T-helper 17 cell (primary cell): ENCODE data around the gene TSPAN18. TPM values are rescaled to one million over a fixed set of nuclear protein-coding genes. Genes with fewer than 3 reads are reported as not detected.
A peak's percentile ranks its signal among the peaks of the same experiment; 100 is the strongest.

Source experiments
- ATAC-seq: fragments of 150-1000 bp; cut with Tn5 transposase; 2 replicates; pipeline ENCODE4 v1.10.0; 2021; ENCODE audit warnings: mild to moderate bottlenecking, moderate library complexity
- DNase-seq, 3 donors: peaks; one replicate each; pipeline versions ENCODE4 v3.0.0 to v3.0.0-alpha.2; 2020 to 2021
- H3K9me3 ChIP-seq: one replicate; pipeline ENCODE4 v1.7.0; 2013; ENCODE audit warnings: low read length, mild to moderate bottlenecking; ENCODE audit not compliant: control insufficient read depth, poor library complexity, severe bottlenecking
- H3K27ac Mint-ChIP-seq: one replicate; pipeline ENCODE4 v1.8.0; 2022; ENCODE audit warnings: mild to moderate bottlenecking, moderate library complexity, mixed read lengths
- H3K27me3 Mint-ChIP-seq: one replicate; pipeline ENCODE4 v1.8.0; 2022; ENCODE audit warnings: mixed read lengths
- H3K36me3 Mint-ChIP-seq: one replicate; pipeline ENCODE4 v1.8.0; 2022; ENCODE audit warnings: low read depth, mixed read lengths
- H3K4me1 Mint-ChIP-seq: one replicate; pipeline ENCODE4 v1.8.0; 2022; ENCODE audit warnings: mild to moderate bottlenecking, mixed read lengths
- H3K4me3 Mint-ChIP-seq: one replicate; pipeline ENCODE4 v1.8.0; 2022; ENCODE audit warnings: mild to moderate bottlenecking, moderate library complexity, mixed read lengths
- total RNA-seq, 4 donors: library from RNA in 2 of 4; stranded (reverse) in 2 of 4; gene quantifications; one replicate each; pipeline ENCODE4 v1.2.3 and lab custom pipeline; 2022 to 2026

TSPAN18 gene
- total RNA-seq, 2 donors from 2014 or later = 79.8 to 93.2 TPM

- no peak for DNase-seq
- Mint-ChIP-seq H3K4me3 (no peak overlapping the region), H3K4me1 (peaks cover 44% of the 10 kb centered on the region), H3K27me3 (no peaks in the 10 kb centered on the region), H3K27ac (no peak overlapping the region), H3K36me3 (peaks cover 11% of the 10 kb centered on the region)
- H3K9me3 ChIP-seq = no peaks in the 10 kb centered on the region
- ATAC-seq = no peak
Measured at GRCh38 chr11:44814881-44815592, 88.3 kb downstream of the TSPAN18 start.

- peaks cover 46% of the 10 kb centered on the region for H3K4me1 Mint-ChIP-seq
- H3K36me3 Mint-ChIP-seq = peaks cover 11% of the 10 kb centered on the region
- no peaks in the 10 kb centered on the region for H3K9me3 ChIP-seq
- no peaks in the 10 kb centered on the region for H3K27me3 Mint-ChIP-seq
- no peak for ATAC-seq
- no peak for DNase-seq
- no peak overlapping the region for H3K27ac Mint-ChIP-seq
- H3K4me3 Mint-ChIP-seq = no peak overlapping the region
Measured at GRCh38 chr11:44815917-44816456, 89.2 kb downstream of the TSPAN18 start.

GRCh38 chr11:44816761-44817160, 90.0 kb downstream of the TSPAN18 start:
- Mint-ChIP-seq H3K27ac (no peak overlapping the region), H3K4me1 (peaks cover 48% of the 10 kb centered on the region)

GRCh38 chr11:44817207-44817949, 90.6 kb downstream of the TSPAN18 start:
- Mint-ChIP-seq H3K4me3 (no peak overlapping the region), H3K27ac (no peak overlapping the region), H3K36me3 (peaks cover 11% of the 10 kb centered on the region), H3K4me1 (peaks cover 46% of the 10 kb centered on the region), H3K27me3 (no peaks in the 10 kb centered on the region)
- no peak for ATAC-seq
- H3K9me3 ChIP-seq = no peaks in the 10 kb centered on the region
- no peak for DNase-seq

More at GRCh38 chr11:44816761-44817160, 90.0 kb downstream of the TSPAN18 start:
- no peaks in the 10 kb centered on the region for H3K9me3 ChIP-seq
- DNase-seq (no peak), ATAC-seq (no peak)
- H3K4me3 Mint-ChIP-seq = no peak overlapping the region
- peaks cover 11% of the 10 kb centered on the region for H3K36me3 Mint-ChIP-seq
- no peaks in the 10 kb centered on the region for H3K27me3 Mint-ChIP-seq

- no peaks in the 10 kb centered on the region for H3K9me3 ChIP-seq
- H3K36me3 Mint-ChIP-seq = peaks cover 10% of the 10 kb centered on the region
- no peak for ATAC-seq
- no peak for DNase-seq
- H3K4me1 Mint-ChIP-seq = peaks cover 41% of the 10 kb centered on the region
- H3K27me3 Mint-ChIP-seq = no peaks in the 10 kb centered on the region
- no peak overlapping the region for H3K4me3 Mint-ChIP-seq
- H3K27ac Mint-ChIP-seq = no peak overlapping the region
Measured at GRCh38 chr11:44818110-44818509, 91.3 kb downstream of the TSPAN18 start.

- Mint-ChIP-seq H3K27me3 (no peaks in the 10 kb centered on the region), H3K4me3 (no peak overlapping the region), H3K36me3 (peaks cover 5% of the 10 kb centered on the region), H3K4me1 (peaks cover 39% of the 10 kb centered on the region), H3K27ac (no peak overlapping the region)
- no peak for ATAC-seq
- no peak for DNase-seq
- H3K9me3 ChIP-seq = no peaks in the 10 kb centered on the region
Measured at GRCh38 chr11:44819346-44819745, 92.6 kb downstream of the TSPAN18 start.

GRCh38 chr11:44822369-44822768, 95.6 kb downstream of the TSPAN18 start:
- no peak for DNase-seq
- ATAC-seq = no peak
- Mint-ChIP-seq H3K4me3 (no peak overlapping the region), H3K27me3 (no peaks in the 10 kb centered on the region), H3K27ac (no peak overlapping the region), H3K36me3 (peaks cover 5% of the 10 kb centered on the region), H3K4me1 (peaks cover 38% of the 10 kb centered on the region)
- no peaks in the 10 kb centered on the region for H3K9me3 ChIP-seq

- DNase-seq = no peak
- no peaks in the 10 kb centered on the region for H3K9me3 ChIP-seq
- peaks cover 42% of the 10 kb centered on the region for H3K4me1 Mint-ChIP-seq
- no peak overlapping the region for H3K4me3 Mint-ChIP-seq
- ATAC-seq = no peak
- H3K27me3 Mint-ChIP-seq = no peaks in the 10 kb centered on the region
- no peak overlapping the region for H3K27ac Mint-ChIP-seq
- peaks cover 5% of the 10 kb centered on the region for H3K36me3 Mint-ChIP-seq
Measured at GRCh38 chr11:44823006-44823405, 96.2 kb downstream of the TSPAN18 start.

GRCh38 chr11:44823868-44824267, 97.1 kb downstream of the TSPAN18 start:
- Mint-ChIP-seq H3K4me3 (no peak overlapping the region), H3K27ac (no peak overlapping the region), H3K36me3 (peaks cover 7% of the 10 kb centered on the region), H3K27me3 (no peaks in the 10 kb centered on the region), H3K4me1 (peaks cover 48% of the 10 kb centered on the region)
- DNase-seq = no peak
- no peak for ATAC-seq
- no peaks in the 10 kb centered on the region for H3K9me3 ChIP-seq

- H3K4me1 Mint-ChIP-seq = peaks cover 47% of the 10 kb centered on the region
- H3K36me3 Mint-ChIP-seq = peaks cover 6% of the 10 kb centered on the region
- no peak for DNase-seq
- no peak overlapping the region for H3K4me3 Mint-ChIP-seq
- H3K27me3 Mint-ChIP-seq = no peaks in the 10 kb centered on the region
- no peaks in the 10 kb centered on the region for H3K9me3 ChIP-seq
- H3K27ac Mint-ChIP-seq = peak overlapping the region; percentile 16
- ATAC-seq = no peak
Measured at GRCh38 chr11:44824300-44824704, 97.5 kb downstream of the TSPAN18 start.

- no peaks in the 10 kb centered on the region for H3K9me3 ChIP-seq
- no peak for ATAC-seq
- Mint-ChIP-seq H3K36me3 (peaks cover 2% of the 10 kb centered on the region), H3K4me3 (no peak overlapping the region), H3K27ac (peak overlapping the region; percentile 62), H3K4me1 (peaks cover 48% of the 10 kb centered on the region), H3K27me3 (no peaks in the 10 kb centered on the region)
- no peak for DNase-seq
Measured at GRCh38 chr11:44825058-44825785, 98.5 kb downstream of the TSPAN18 start.

- ATAC-seq (no peak), DNase-seq (no peak)
- H3K4me3 Mint-ChIP-seq = no peak overlapping the region
- H3K9me3 ChIP-seq = no peaks in the 10 kb centered on the region
- no peaks in the 10 kb centered on the region for H3K27me3 Mint-ChIP-seq
- peaks cover 2% of the 10 kb centered on the region for H3K36me3 Mint-ChIP-seq
- peaks cover 43% of the 10 kb centered on the region for H3K4me1 Mint-ChIP-seq
- H3K27ac Mint-ChIP-seq = no peak overlapping the region
Measured at GRCh38 chr11:44826922-44827643, 100.3 kb downstream of the TSPAN18 start.
